ENCODE data around the gene TRIM7.
"Not testable (repeated sequence)": the region's sequence is repeated elsewhere in the genome, so short reads cannot be mapped to it uniquely, and the experiment has no call there.

TRIM7 gene

DNA sequence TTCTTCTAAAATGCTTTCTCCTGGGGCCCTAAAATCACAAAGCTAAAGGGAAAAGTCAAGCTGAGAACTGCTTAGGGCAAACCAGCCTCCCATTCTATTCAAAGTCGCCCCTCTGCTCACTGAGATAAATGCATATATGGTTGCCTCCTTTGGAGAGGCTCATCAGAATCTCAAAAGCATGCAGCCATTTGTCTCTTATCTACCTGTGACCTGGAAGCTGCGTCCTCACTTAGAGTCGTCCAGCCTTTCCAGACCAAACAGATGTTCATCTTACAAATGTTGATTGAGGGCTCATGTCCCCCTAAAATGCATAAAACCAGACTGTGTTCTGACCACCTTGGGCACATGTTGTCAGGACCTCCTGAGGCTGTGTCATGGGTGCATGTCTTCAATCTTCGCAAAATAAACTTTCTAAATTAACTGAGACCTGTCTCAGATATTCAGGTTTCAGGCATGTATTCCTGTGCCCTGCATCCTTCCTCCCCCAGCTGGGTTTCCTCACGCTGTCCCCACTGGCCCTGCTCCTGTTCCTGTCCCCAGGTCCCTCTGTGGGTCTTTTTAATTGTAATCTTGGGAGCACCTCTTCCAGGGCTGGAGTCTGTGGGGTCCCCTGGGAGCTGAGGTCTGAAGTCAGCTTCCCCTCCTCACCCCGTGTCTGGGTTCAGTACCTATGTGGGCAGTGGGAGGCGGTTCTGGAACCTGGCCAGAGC lies 57.9 kb downstream of the TRIM7 start, which contains the start of gene OR2V2:
Gene OR2V2 (plus strand): TSS at position 660 of the 710 bp plus-strand sequence. CDS start 7,357 bp downstream, outside the sequence.
- not testable (repeated sequence) for DNase-seq

DNA sequence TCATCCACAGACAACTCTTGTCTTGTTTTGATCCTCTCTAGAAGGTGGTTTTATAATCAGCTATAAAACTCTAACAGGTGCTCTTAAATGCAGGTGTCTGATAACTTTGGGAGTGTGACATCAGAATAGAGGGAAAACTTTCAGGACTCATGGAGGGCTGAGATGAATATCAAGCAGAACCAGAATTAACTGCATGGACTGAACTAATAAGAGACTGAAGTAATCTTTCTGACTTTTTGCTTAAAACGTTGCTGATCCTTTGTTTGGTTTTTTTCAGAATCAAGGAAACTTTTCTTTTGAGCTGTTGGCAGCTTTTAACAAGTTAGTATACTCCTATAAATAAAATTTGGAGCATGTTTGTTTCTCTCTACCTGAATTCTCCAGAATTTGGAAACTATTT lies 59.9 kb downstream of the TRIM7 start:
- no peak for DNase-seq

Measured in NCI-H2029 treated with DMSO at 0.1 percent for 48 hours (cell line).